Caco-2 (cell line): ENCODE data around the gene SPTSSB. TPM values are rescaled to one million over a fixed set of nuclear protein-coding genes. Genes with fewer than 3 reads are reported as not detected.

ENCODE experiments used
- BruUV-seq: library from RNA; stranded (reverse); fragments of 400-500 nt; replicated peaks from 2 replicates; lab custom pipeline; 2021; lab: Mats Ljungman, UMichigan
- CTCF ChIA-PET: fragments of 300-600 bp; sonication (Branson Sonifier 250); formaldehyde crosslinking; loops from one replicate; lab custom pipeline; 2022; ENCODE audit warnings: antibody characterized with exemption; lab: Charles Lee
- POLR2A ChIA-PET: fragments of 300-600 bp; sonication (Branson Sonifier 250); formaldehyde crosslinking; loops from one replicate; lab custom pipeline; 2022; ENCODE audit warnings: antibody characterized with exemption; lab: Charles Lee
- DNase-seq, 2 experiments: peaks; one replicate each; pipeline versions ENCODE4 v3.0.0 to v3.0.0-alpha.2; 2020 to 2022
- H3K27me3 ChIP-seq: replicated peaks from 2 replicates; pipeline ENCODE4 v1.6.0; 2011; ENCODE audit warnings: low read length; ENCODE audit not compliant: control insufficient read depth, insufficient read depth
- H3K36me3 ChIP-seq: 2 replicates; pipeline ENCODE4 v1.5.1; 2011; ENCODE audit warnings: low read length; ENCODE audit not compliant: control insufficient read depth, insufficient read depth
- H3K4me1 ChIP-seq: fragments of 250-450 bp; sonication (Bioruptor Pico); 2 replicates; pipeline ENCODE4 v1.5.1; 2020; ENCODE audit warnings: mild to moderate bottlenecking
- H3K4me3 ChIP-seq: 2 replicates; pipeline ENCODE4 v1.5.1; 2011; ENCODE audit warnings: low read depth, mild to moderate bottlenecking, control low read depth, low read length
- H3K9me3 ChIP-seq: fragments of 250-450 bp; sonication (Bioruptor Pico); 2 replicates; pipeline ENCODE4 v1.5.1; 2020; ENCODE audit warnings: mild to moderate bottlenecking, moderate library complexity
- H3K27ac Mint-ChIP-seq: one replicate; pipeline ENCODE4 v1.8.0; 2022; ENCODE audit warnings: mixed read lengths; ENCODE audit not compliant: unreplicated experiment
- H3K27me3 Mint-ChIP-seq: one replicate; pipeline ENCODE4 v1.8.0; 2022; ENCODE audit warnings: mixed read lengths; ENCODE audit not compliant: insufficient read depth, unreplicated experiment
- H3K36me3 Mint-ChIP-seq: one replicate; pipeline ENCODE4 v1.8.0; 2022; ENCODE audit warnings: mild to moderate bottlenecking, mixed read lengths; ENCODE audit not compliant: insufficient read depth, unreplicated experiment
- H3K4me1 Mint-ChIP-seq: one replicate; pipeline ENCODE4 v1.8.0; 2022; ENCODE audit warnings: low read depth, mixed read lengths; ENCODE audit not compliant: unreplicated experiment
- H3K4me3 Mint-ChIP-seq: one replicate; pipeline ENCODE4 v1.8.0; 2022; ENCODE audit warnings: mild to moderate bottlenecking, moderate library complexity, mixed read lengths; ENCODE audit not compliant: unreplicated experiment
- H3K9me3 Mint-ChIP-seq: one replicate; pipeline ENCODE4 v1.8.0; 2022; ENCODE audit warnings: mixed read lengths; ENCODE audit not compliant: unreplicated experiment
- intact Hi-C: fragments of 100-400 bp; cut with micrococcal nuclease; formaldehyde crosslinking; loops from one replicate; pipeline ENCODE4 v1.10.0; 2022; ENCODE audit not compliant: unreplicated experiment
- total RNA-seq: library from RNA; stranded (reverse); gene quantifications from 2 replicates; pipeline ENCODE4 v1.2.3, GENCODE V29; 2022
- TF ChIP-seq, protein P1 (sequence below), 2 experiments: fragments of 200-600 bp in 1 of 2; IDR thresholded peaks; 1 replicate in 1 of 2; 2 replicates in 1 of 2; pipeline versions ENCODE4 v1.5.1 to v1.8.0; 2011 to 2022; ENCODE audit warnings: antibody characterized with exemption in 1 of 2, control low read depth in 1 of 2, inconsistent platforms in 1 of 2, low read depth in 1 of 2, low read length in 1 of 2, mild to moderate bottlenecking in 1 of 2, moderate library complexity in 1 of 2; ENCODE audit not compliant: insufficient read depth in 1 of 2, severe bottlenecking in 1 of 2, unreplicated experiment in 1 of 2

SPTSSB gene
- total RNA-seq, 1 experiment from 2014 or later = 51.6 TPM

- ChIA-PET CTCF (interaction anchor here (0.6 kb wide), 1 partner anchor 16 kb away, joined by 4 read pairs; no protein-coding TSS in a partner anchor), POLR2A (interaction anchor here (0.6 kb wide), 1 partner anchor 14 kb away, joined by 4 read pairs; no protein-coding TSS in a partner anchor)
- Histone ChIP-seq H3K9me3 (0 out of 2 replicates have a peak, but pooled peaks cover 8% of the 10 kb centered on the region), H3K4me1 (peaks cover 8% of the 10 kb centered on the region), H3K36me3 (no peaks in the 10 kb centered on the region), H3K27me3 (no peaks in the 10 kb centered on the region), H3K4me3 (no peak overlapping the region)
- TF ChIP-seq, protein P1, sequence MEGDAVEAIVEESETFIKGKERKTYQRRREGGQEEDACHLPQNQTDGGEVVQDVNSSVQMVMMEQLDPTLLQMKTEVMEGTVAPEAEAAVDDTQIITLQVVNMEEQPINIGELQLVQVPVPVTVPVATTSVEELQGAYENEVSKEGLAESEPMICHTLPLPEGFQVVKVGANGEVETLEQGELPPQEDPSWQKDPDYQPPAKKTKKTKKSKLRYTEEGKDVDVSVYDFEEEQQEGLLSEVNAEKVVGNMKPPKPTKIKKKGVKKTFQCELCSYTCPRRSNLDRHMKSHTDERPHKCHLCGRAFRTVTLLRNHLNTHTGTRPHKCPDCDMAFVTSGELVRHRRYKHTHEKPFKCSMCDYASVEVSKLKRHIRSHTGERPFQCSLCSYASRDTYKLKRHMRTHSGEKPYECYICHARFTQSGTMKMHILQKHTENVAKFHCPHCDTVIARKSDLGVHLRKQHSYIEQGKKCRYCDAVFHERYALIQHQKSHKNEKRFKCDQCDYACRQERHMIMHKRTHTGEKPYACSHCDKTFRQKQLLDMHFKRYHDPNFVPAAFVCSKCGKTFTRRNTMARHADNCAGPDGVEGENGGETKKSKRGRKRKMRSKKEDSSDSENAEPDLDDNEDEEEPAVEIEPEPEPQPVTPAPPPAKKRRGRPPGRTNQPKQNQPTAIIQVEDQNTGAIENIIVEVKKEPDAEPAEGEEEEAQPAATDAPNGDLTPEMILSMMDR (IDR thresholded peaks at IDR 0.05; ENCODE audit: insufficient read depth in 1 of 2, low read depth in 1 of 2, low read length in 1 of 2, severe bottlenecking in 1 of 2, unreplicated experiment in 1 of 2) = no peak
- Mint-ChIP-seq H3K9me3 (peaks cover 7% of the 10 kb centered on the region), H3K27ac (no peak overlapping the region), H3K36me3 (no peaks in the 10 kb centered on the region), H3K4me3 (no peak overlapping the region), H3K27me3 (no peaks in the 10 kb centered on the region), H3K4me1 (peaks cover 9% of the 10 kb centered on the region)
- no TSS peak for BruUV-seq
- no peak for DNase-seq
- intact Hi-C loops = no loop called here
Measured at GRCh38 chr3:161386991-161387770, 15.9 kb upstream of the SPTSSB start.

GRCh38 chr3:161372321-161373260, 1.3 kb upstream of the SPTSSB start:
- Mint-ChIP-seq H3K9me3 (no peaks in the 10 kb centered on the region), H3K27me3 (no peaks in the 10 kb centered on the region), H3K27ac (peak overlapping the region; percentile 92), H3K4me1 (peaks cover 17% of the 10 kb centered on the region), H3K36me3 (peaks cover 25% of the 10 kb centered on the region), H3K4me3 (peak overlapping the region; percentile 92)
- intact Hi-C loops = no loop called here
- POLR2A ChIA-PET = interaction anchor here (0.9 kb wide), 1 partner anchor 15 kb away, joined by 4 read pairs; no protein-coding TSS in a partner anchor
- peak overlapping the region; percentile 67 for H3K4me3 ChIP-seq
- DNase-seq = peak; percentile 64 to 72
- CTCF ChIA-PET = interaction anchor here (1.0 to 1.1 kb wide), 3 partner anchors 28 to 101 kb away, joined by 3 to 4 read pairs (median 3); no protein-coding TSS in a partner anchor
- peaks cover 2% of the 10 kb centered on the region; the same call in 1 of the 2 replicates for H3K36me3 ChIP-seq
- TF ChIP-seq, protein P1 (IDR thresholded peaks at IDR 0.05; ENCODE audit: insufficient read depth in 1 of 2, low read depth in 1 of 2, low read length in 1 of 2, severe bottlenecking in 1 of 2, unreplicated experiment in 1 of 2) = no peak
- no peaks in the 10 kb centered on the region for H3K4me1 ChIP-seq
- BruUV-seq = no TSS peak
- no peaks in the 10 kb centered on the region for H3K27me3 ChIP-seq
- H3K9me3 ChIP-seq = no peaks in the 10 kb centered on the region

GRCh38 chr3:161369531-161369930, 1.8 kb downstream of the SPTSSB start:
- no peaks in the 10 kb centered on the region for H3K4me1 ChIP-seq
- POLR2A ChIA-PET = no interaction called here
- intact Hi-C loops = no loop called here
- CTCF ChIA-PET = no interaction called here
- H3K4me3 ChIP-seq = no peak overlapping the region
- Mint-ChIP-seq H3K36me3 (peaks cover 25% of the 10 kb centered on the region), H3K27me3 (no peaks in the 10 kb centered on the region), H3K4me1 (peaks cover 26% of the 10 kb centered on the region), H3K9me3 (no peaks in the 10 kb centered on the region), H3K27ac (no peak overlapping the region), H3K4me3 (peak overlapping the region; percentile 5)
- peaks cover 2% of the 10 kb centered on the region; the same call in 1 of the 2 replicates for H3K36me3 ChIP-seq
- no peak for DNase-seq
- TF ChIP-seq, protein P1 (IDR thresholded peaks at IDR 0.05; ENCODE audit: insufficient read depth in 1 of 2, low read depth in 1 of 2, low read length in 1 of 2, severe bottlenecking in 1 of 2, unreplicated experiment in 1 of 2) = no peak
- H3K27me3 ChIP-seq = no peaks in the 10 kb centered on the region
- no TSS peak for BruUV-seq
- no peaks in the 10 kb centered on the region for H3K9me3 ChIP-seq
